GM12872 (cell line): ENCODE data around the gene FKTN.

ENCODE experiments used
- CTCF ChIP-seq: IDR thresholded peaks from 3 replicates; pipeline ENCODE4 v1.5.1; 2011; ENCODE audit warnings: low read depth, mild to moderate bottlenecking, low read length, moderate library complexity; ENCODE audit not compliant: insufficient read depth

The FKTN gene

GRCh38 chr9:105539452-105539851 lies 18.5 kb upstream of the FKTN start:
- 0 out of 3 replicates have a peak, but pooled peaks have one; percentile 4 for TF ChIP-seq CTCF

- no peak for TF ChIP-seq CTCF
These were observed 16.1 kb upstream of the FKTN start for GRCh38 chr9:105541838-105542237.

GRCh38 chr9:105554042-105554441 lies 3.9 kb upstream of the FKTN start:
- TF ChIP-seq CTCF: no peak

GRCh38 chr9:105572455-105572854 lies 14.5 kb downstream of the FKTN start:
- no peak for TF ChIP-seq CTCF

GRCh38 chr9:105593145-105593544 lies 35.2 kb downstream of the FKTN start:
- TF ChIP-seq CTCF: no peak

DNA sequence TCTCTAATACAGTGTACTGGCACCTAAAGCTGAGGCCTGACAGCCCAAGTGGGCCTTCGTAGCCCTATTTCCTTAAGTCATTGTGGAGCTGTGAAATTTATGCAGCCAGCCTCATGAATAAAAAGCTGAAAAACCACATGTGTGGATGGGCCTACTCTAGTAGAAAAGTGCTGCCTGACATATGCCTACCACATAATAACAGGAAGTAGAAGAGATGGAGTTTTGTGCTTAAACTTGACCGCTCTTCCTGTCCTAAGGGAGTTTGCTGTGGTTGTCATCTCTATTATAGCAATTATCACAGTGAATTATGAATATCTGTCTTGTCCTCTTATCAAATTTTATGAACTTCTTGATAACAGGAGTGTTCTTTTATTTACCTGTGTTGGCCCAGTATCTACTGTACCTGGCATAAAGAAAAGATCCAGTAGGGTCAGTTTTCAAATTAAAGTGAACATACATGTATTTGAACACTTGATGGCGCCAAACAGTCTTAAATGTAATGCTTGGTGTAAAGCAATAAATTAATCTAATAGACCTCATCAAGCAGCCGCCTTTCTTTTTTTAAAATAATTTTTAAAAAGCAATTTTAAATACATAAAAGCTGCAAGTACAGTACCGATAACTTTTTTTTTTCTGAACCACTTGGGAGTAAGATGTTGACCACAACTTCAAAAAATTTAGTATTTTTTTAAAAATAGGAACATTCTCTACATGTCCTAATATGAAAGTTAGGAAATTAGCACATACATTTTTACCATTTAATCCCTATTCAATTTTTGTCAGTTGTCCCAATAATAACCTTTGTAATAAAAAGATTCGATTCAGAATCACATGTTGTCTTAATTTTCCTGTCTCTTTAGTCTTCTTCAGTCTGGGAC lies 51.0 kb downstream of the FKTN start:
- TF ChIP-seq CTCF: peak; percentile 44; the same call in 2 of the 3 replicates

GRCh38 chr9:105621001-105621400 lies 63.1 kb downstream of the FKTN start:
- no peak for TF ChIP-seq CTCF
